Measurements from ENCODE around the gene IGFBPL1.

DNA sequence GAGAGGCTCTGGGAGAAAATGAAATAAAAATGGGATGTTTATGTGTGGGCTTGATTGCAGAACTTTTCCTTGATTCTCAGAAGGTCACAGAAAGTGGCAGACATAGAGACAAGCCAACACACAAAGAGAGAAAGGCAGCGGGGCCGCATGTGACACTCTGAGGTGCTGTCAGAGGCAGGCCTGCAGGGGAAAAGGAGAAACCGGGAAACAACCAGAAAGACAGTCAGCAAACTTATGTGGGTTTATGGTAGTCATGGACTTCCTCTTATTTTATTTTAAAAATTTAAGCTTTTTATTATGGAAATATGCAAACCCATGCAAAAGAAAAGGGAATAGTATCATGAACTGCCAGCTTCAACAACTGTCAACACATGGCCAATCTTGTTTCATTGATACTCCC lies 16.3 kb upstream of the IGFBPL1 start:
- no peak for TF ChIP-seq POLR2AphosphoS5 (IDR thresholded peaks at IDR 0.05; ENCODE audit: insufficient read depth in 1 of 2, low read depth in 1 of 2)
- no peak for TF ChIP-seq CTCF (IDR thresholded peaks at IDR 0.05)
- no peak for TF ChIP-seq POLR2A (IDR thresholded peaks at IDR 0.05)

All from vagina (tissue), 2 donors.